ENCODE measurements around the gene KDM7A.
"Not testable (repeated sequence)": the region's sequence is repeated elsewhere in the genome, so short reads cannot be mapped to it uniquely, and the experiment has no call there.

KDM7A gene, protein sequence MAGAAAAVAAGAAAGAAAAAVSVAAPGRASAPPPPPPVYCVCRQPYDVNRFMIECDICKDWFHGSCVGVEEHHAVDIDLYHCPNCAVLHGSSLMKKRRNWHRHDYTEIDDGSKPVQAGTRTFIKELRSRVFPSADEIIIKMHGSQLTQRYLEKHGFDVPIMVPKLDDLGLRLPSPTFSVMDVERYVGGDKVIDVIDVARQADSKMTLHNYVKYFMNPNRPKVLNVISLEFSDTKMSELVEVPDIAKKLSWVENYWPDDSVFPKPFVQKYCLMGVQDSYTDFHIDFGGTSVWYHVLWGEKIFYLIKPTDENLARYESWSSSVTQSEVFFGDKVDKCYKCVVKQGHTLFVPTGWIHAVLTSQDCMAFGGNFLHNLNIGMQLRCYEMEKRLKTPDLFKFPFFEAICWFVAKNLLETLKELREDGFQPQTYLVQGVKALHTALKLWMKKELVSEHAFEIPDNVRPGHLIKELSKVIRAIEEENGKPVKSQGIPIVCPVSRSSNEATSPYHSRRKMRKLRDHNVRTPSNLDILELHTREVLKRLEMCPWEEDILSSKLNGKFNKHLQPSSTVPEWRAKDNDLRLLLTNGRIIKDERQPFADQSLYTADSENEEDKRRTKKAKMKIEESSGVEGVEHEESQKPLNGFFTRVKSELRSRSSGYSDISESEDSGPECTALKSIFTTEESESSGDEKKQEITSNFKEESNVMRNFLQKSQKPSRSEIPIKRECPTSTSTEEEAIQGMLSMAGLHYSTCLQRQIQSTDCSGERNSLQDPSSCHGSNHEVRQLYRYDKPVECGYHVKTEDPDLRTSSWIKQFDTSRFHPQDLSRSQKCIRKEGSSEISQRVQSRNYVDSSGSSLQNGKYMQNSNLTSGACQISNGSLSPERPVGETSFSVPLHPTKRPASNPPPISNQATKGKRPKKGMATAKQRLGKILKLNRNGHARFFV

DNA sequence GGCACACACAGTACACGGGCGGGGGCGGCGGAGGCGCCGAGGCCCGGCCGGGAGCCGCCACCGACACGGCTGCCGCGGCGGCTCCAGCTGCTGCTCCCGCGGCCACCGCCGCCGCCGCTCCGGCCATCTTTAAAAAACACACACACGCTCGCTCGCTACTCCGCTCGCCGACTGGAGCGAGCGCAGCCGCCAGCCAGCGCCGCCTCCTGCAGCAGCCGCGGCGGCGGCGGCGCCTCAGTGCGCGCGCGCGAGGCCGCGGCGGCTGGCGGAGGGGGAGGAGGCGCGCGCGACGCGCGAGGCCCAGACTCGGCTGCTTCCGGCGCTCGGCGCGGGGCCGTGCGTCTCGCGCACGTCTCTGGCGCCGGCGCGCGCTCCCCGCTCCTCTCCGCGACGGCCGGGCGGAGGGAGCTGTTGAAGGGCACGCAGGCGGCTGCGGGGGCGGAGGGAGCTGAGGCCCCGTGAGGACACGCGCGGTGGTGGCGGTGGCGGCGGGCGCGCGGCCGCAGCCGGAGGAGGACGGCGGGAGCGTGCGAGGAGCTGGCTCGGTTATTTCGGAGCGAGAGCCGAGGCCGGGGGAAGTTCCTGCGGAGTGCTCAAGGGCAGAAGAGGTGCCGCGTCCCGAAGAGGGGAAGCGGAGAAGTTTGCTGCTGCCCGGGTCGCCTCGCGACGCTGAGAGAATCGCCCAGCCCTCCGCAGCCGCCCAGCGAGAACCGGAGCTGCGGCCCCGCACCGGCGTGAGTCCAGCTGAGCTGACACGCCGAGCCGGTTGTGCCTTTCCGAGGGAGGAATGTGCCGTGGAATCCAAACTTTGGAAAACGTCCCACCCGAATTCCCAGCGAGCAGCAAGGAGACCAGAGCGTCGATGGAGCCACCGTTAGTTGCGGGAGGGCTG lies at the start of gene KDM7A:
TSS of gene KDM7A (minus strand) at position 173 of the 892 bp plus-strand sequence. CDS start at position 127, 46 bp downstream.
- peak; percentile 96 for DNase-seq

DNA sequence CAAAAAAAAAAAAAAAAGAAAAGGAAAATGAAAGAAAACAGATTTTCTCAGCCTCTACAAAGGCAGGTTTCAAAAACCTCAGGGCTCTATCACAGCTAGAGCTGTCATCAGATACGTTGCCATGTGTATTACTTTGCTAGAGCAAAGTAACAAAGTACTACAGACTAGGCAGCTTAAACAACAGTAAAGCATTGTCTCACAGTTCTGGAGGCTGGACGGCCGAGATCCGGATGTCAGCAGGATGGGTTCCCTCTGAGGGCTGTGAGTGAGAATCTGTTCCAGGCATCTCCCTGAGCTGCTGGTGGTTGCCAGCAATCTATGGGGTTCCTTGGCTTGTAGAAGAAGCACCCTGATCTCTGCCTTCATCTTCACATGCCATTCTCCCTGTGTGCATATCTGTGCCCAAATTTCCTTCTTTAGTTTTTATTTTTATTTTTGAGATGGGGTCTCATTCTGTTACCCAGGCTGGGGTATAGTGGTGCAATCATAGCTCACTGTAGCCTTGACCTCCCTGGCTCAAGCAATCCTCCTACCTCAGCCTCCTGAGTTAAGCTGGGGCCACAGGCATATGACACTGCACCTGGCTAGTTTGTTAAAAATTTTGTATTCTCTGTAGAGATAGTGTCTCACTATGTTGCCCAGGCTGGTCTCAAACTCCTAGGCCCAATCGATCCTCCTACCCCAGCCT lies 48.9 kb upstream of the KDM7A start:
- no peak for DNase-seq

DNA sequence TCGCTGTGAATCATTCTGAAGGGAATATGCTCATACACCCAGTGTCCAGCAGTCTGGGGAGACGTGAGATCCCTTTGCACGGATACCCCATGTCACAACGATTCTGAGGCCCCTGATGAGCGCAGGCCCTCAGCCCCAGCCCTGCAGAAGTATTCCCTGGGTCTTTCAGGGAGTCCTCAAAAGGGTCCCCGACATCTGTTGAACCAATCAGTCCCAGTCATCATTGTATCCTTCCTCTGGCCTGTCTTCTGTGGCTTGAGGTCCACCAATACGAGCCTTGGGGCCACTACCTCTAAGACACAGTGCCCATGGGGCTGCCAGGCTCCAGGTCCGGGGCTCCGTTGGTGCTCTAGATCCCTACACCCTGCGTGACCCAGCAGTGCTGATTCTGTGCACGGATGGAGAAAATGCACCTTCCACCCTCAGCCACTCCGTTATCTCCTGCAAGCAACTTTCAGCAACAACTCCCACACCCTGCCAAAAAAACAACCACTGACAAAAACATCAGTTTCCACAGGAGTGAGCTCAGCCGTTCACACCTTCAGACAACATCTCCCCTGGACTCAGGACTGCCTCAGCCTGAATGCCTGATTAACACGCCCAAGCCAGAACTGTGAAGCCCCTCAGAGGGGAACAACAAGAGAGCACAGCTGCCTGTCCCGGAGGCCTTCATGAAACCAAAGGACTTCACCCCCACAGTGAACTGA lies 46.9 kb upstream of the KDM7A start:
- no peak for DNase-seq

DNA sequence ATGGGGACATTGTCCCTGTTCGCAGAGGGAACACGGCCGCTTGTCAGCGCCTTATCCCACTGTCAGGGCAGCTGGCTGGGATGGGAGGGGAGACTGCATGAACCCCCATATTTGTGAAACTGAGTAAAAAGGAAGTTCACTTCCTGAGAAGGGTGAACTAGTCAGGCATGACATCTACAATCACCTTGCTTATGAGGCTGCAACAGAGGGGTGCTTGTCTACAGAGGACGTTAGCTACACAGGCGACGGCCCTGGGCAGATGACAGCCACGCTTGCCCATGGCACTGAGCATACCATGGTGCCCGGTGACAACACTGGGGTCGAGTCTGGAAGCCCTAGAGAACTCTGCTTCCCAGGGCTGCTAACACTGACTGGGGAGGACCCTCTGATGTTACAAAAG lies 46.0 kb upstream of the KDM7A start:
- DNase-seq: no peak

DNA sequence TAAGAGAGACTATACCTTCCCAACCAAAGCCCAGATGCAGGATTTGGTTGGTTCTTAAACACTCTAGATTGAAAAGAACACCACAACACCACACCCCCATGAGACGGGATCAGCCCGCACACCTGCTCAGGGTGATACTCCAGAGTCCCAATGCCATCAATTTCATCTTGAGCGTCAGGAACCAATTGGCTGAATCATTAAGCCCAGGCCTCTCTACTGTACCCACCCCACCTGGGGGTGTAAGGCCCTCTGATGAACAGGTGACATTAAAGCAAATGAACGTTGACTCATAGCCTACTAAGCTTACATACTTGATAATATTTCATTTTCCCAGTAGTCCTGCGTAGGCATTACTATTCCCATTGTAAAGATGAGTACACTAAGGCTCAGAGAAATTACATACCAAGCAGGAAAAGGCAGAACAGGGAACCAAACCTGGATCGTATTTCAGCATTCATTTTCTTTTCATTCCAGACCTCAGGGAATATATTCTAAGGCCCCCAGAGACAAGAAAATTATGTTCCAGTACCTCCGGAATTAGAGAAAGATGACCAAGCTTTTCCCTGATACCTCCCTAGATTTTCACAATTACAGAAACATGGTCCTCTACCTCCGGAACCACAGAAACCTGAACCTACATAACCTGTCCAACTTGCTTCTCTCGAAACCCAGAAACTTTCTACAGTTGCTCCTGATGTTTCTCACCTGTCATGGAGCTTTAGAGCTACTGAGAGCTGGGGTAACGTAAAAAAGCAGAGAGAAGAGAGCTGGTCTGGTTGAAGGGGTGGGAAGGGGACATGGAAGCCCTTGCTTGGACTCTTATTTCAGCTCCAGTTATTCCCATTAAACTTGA lies 43.1 kb upstream of the KDM7A start:
- no peak for DNase-seq

DNA sequence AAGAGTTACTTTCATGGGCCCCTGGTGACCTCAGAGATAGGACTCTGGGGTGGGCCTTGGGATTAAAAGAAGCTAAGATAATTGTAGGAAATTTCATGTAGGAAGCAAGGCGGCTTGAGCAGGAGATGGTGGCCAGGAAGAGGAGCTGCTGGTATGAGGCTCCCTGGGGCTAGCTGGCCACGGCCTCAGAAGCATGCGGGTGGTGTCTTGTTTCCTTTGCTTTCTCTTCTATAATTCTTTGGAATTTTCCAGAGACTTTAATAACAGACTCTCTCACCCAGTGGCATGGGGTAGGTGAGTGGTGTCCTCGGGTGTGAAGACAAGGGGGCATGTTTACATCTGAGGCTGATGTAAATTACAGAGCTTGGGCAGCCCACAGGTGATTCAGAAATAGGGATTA lies 41.9 kb upstream of the KDM7A start:
- DNase-seq: no peak

DNA sequence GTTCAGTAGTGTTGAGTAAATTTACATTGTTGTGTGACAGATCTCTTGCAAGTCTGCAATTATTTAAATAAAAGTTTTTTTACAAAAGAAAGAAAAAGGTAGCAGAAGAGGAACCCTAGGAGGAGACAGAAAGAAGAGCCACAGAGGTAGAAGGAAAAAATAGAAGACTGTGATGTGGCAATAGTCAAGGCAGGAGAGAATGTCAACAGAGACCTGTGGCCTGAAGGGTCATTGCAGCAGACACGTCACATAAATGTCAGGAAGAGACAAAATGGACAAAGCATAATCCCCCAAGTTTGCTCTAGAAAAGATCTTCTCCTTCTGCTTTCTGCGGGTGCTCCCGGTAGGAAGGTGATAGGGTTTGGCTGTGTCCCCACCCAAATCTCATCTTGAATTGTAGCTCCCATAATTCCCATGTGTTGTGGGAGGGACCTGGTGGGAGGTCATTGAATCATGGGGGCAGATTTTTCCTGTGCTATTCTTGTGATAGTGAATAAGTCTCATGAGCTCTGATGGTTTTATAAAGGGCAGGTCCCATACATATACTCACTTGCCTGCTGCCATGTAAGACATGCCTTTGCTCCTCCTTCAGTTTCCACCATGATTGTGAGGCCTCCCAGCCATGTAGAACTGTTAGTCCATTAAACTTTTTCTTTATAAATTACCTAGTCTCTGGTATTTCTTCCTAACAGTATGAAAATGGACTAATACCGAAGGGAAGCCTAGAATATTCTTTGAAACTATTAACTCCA lies 41.1 kb upstream of the KDM7A start:
- DNase-seq: no peak

DNA sequence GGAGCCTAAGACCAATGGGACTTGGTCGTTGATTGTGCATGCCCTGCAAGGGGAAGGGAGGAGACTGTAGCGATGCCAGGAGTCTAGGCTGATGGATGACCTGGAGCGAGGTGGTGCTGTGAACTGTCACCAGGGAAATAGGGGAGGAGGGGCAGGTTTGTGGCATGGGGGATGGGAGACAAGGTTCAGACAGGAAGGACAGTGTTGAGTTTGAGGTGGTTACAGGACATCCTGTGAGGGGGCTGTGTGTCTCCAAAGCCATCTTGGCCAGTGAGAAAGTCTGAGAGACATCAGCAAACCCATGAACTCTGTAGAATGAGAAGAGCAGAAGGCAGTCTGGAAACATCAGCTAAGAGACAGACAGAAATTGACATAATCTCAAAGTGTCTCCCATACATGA lies 38.5 kb upstream of the KDM7A start:
- DNase-seq: no peak

DNA sequence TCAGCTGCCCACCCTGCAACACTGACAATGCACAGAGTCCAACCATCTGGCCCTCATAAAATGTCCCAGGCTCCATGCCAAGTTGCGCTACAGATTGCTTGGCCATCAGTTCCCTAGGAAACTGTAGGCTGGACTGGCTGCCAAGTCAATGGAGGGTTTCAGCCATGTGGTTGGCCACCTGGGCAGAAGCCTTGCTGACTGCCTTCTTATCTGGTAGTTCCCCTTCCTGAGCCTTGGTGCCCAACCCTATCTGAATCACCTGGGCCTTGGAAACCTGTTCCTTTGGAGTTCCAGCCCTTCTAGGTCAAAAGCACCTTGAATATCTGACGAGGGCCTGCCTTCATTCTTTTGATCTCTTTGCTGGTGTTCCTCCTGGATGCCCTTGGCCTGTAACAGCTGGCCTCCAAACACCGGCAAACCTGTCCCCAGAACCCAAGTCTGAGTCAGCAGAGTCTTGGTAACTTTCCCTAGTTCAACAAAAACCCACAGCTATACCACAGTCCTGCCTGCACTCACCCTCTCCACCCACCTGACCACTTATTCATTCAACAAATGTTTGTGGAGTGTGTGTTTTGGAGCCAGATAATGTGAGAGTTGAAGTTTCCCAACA lies 37.4 kb upstream of the KDM7A start:
- no peak for DNase-seq

DNA sequence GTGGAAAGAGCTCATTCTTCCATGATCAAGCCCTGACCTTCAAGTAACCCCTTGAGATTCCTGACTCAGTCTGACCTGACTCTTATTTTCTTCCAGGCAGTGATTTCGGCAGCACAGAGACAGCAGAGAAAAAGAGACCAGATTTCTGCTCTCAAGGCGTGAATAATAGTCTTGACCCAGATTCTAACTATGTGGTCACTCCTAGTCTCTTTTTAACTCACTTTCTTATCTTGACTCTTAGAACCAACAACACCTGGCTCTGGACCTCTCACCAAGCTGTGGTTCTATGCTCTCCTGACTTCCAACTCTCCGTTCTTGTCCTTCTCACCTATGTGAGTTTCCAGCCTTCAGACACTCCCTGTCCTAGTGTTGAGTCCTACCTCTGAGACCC lies 36.9 kb upstream of the KDM7A start:
- no peak for DNase-seq

DNA sequence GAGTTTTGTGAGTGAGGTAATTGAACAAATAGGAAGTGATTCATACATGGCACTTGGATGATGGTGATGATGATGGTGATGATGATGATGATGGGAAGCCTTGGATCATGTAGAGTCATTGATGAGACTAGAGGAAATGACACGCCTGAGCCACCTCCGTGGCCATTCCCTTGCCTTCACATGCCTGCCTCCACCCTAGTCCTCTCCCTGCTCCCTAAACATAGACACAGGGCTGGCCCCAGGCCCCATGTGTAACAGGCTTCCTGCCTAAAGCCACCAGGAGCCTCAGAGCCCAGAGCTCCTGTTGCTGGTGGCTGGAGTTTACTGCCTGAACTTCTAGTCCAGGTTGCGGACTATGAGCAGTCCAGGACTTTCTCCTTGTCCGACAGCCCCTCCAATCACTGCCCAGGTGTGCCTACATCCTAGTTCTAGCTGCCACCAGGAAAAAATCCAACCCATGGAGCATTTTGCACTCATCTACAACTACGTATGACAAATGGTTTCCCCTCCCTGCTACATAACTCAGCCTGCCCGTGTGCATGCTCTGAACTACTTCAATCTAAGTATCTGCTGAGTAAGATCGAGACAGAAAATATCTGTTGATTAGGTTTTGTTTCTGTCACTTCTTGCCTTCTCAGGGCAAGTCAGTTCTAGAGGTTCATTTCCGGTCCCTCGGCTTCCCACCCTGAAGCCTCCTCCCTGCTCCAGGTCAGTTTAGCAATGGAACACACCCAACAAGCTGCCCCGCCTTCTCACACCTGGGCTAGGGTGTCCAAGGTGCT lies 35.5 kb upstream of the KDM7A start:
- peak; percentile 70 for DNase-seq

DNA sequence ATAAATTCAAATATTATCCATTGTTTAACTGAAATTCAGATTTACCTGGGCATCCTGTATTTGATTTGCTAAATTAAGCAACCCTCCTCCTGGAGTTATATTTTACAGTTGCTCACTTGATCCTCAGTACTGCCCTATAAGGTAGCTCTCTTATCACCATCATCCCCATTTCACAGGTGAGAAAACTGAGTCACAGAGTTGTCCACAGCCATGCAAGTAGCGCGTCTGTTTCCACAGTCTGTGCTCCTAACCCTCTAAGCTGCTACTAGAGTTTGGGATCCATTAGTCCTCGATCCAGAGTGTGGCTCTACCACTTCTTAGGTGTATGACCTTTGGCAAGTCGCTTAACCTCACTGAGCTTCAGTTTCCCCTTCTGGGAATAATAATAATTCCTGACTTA lies 34.9 kb upstream of the KDM7A start:
- no peak for DNase-seq

DNA sequence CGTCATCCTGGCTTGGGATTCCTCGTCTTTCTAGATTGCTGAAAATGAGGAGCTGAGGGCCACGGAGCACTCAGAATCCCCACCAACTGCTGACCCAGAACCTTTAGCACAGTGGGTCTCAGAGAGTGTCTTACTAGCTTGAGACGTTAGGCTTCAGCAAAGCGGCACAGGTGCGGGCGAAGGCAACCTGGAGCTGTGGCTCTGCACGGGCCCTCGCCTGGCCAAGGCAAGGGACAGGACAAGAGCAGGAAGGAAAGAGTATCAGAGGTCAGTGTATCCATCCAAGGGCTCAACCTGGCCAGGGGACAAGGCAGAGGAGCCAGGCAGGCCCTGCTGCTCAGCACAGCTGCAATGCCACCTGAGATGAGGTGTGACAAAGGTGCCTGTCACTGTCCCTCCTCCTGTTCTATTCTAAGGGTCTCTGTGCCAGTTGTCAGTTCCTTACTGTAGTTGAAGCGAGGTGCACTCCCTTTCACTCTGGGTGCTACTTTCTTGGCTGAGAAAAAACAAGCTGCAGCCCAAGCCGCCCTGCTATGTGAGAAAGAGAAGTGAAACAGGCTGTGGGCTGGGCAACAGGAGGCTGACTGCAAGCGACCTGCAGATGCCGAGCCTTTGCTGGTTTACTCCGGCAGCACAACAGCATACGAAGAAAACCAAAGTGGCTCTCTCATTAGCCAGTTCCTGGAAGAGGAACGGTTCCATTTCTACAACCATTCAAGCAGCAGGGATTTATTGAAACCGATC lies 33.3 kb upstream of the KDM7A start:
- DNase-seq: peak; percentile 81

DNA sequence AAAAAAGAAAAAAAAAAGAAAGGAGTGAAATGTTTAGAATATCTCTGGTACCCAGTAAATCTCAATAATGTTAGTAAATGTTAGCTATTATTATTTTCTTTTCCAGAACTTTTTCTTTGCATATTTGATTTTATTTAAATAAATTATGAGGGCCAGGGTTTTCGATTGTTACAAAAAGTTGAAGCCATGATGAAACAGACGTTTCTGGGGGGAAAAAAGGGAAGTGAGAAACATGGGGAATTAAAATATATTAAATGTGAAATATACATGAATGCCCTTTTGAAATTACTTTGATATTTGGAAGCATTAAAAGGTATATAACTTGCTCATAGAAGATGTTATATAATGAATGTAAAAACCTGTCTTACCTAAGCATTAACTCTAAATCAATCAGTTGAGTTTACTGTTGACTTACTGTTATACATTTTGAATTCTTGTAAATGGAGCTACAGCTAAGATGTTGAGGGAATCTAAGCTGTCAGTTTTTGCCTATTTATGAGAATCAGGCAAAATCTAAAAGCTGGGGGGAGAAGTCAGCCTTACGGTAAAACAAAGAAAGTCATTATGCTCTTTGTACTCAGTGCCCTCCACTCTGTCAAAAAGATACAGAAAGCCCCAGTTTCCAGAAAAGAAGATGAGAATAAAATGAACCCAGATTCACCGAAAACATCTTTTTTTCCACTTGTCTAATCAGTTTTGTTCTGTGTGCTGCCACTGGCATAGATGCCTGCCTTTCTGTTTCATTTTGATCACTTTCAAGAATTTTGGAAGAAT lies 30.0 kb upstream of the KDM7A start:
- DNase-seq: no peak

DNA sequence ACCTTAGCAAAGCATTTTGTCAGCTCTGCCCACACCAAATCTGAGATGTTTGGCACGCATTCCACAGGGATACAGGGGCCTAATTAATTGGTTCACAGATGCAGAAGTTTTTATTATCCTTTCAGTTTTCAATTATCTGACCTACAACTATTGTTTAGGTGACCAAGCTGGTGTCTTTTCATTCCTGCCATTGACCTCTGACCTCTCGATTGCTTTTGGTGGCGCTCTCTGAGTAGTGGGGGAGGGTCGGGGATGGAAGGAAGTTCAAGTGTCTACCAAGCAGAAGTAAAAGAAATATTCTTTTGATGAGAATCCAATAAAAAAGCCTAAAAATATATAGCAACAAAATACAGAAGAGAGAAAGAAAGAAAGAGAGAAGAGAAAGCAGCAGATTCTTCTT lies 28.8 kb upstream of the KDM7A start:
- no peak for DNase-seq

DNA sequence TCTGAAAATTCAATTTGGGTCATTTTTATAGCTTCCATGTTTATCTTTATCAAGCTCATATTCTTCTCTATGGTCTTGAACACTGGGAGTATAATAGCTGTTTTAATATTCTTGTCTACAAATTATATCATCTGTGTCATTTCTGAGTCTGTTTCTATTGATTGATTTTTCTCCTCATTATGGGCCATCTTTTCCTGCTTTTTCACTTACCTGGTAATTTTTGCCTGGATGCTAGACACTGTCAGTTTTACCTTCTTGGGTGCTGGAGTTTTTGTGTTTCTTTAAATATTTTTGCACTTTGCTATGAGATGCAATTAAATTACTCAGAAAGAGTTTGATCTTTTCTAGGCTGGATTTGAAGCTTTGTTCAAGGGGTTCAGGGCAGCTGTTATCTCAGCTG lies 26.8 kb upstream of the KDM7A start:
- DNase-seq: no peak

DNA sequence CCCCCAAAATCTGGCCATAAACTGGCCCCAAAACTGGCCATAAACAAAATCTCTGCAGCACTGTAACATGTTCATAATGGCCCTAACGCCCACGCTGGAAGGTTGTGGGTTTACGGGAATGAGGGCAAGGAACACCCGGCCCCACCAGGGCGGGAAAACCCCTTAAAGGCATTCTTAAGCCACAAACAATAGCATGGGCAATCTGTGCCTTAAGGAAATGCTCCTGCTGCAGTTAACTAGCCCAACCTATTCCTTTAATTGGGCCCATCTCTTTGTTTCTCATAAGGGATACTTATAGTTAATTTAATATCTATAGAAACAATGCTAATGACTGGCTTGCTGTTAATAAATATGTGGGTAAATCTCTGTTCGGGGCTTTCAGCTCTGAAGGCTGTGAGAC lies 26.2 kb upstream of the KDM7A start:
- not testable (repeated sequence) for DNase-seq

Measured in activated effector memory CD4-positive, alpha-beta T cell treated with anti-CD3 and anti-CD28 coated beads, Interleukin-2, amount 50 U/mL, for 16 hours (primary cell).